ENCODE data around the gene IFNA10.
"Not testable (repeated sequence)": the region's sequence is repeated elsewhere in the genome, so short reads cannot be mapped to it uniquely, and the experiment has no call there.

Gene IFNA10

DNA sequence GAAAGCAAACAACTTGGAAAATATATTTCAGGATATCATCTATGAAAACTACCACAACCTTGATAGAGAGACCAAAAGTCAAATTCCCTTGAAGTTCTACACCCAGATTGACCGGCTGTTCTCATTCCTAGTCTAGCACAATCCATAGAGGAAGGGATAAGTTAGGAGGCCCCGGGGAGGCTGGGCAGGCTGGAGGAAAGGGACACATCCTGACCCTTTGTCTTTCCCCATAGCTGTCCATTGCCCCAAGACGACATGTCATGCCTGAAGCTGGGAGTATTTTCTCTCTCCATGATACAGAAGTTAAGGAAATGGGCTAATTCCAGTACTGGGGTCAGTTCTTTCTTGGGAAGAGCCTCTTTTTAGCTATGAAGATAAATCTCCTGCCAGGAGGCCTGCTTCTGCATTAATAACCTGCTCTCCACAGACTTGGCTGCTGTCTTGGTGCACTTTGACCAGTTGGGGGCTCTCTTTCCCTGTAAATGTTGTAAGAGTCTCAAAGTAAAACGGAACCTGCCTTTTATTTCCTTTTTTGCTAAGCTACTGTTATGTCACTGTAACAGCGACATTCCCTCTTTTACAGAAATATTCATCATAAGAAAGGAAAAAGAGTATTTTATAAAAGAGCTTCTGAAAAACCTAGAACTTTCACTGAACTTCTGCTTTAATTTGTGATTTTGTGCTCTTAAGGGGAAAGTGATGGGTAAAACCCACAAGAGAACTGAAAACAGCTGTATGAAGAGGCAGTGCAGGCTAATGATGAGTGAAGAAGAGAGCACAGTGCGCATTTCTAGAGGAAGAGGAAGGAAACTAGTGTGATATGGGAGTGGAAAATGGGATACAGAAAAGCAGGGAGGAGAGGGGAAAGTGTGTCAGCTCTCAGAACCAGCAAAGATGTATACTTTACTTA, 11.8 kb downstream of the IFNA10 start:
- in situ Hi-C loops (cut with HindIII; ENCODE audit: low sequenced_read_pairs) = not testable (repeated sequence)

DNA sequence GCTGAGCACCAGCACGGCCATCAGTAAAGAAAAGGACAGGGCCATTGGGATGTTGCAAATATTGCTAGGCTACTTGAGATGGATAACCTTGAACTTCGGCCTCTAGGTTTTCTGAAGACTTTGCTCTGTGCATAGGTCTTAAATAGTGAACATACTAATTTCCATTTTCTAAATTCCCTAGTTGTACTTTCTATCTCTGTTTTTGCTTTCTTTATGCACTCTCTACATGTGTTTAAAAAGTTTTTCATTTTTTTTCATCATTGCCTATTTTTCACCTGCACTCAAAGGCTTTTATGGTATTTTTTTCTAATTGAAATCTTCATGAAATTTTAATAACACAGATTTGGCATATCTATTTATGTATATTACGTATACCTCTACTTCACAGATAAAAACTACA, 19.5 kb downstream of the IFNA10 start, which contains the start of gene IFNA4:
IFNA4 (minus strand) TSS at position 101 of the 400 bp plus-strand sequence; CDS start at position 45, 56 bp downstream.
- in situ Hi-C loops (cut with HindIII; ENCODE audit: low sequenced_read_pairs) = not testable (repeated sequence)

DNA sequence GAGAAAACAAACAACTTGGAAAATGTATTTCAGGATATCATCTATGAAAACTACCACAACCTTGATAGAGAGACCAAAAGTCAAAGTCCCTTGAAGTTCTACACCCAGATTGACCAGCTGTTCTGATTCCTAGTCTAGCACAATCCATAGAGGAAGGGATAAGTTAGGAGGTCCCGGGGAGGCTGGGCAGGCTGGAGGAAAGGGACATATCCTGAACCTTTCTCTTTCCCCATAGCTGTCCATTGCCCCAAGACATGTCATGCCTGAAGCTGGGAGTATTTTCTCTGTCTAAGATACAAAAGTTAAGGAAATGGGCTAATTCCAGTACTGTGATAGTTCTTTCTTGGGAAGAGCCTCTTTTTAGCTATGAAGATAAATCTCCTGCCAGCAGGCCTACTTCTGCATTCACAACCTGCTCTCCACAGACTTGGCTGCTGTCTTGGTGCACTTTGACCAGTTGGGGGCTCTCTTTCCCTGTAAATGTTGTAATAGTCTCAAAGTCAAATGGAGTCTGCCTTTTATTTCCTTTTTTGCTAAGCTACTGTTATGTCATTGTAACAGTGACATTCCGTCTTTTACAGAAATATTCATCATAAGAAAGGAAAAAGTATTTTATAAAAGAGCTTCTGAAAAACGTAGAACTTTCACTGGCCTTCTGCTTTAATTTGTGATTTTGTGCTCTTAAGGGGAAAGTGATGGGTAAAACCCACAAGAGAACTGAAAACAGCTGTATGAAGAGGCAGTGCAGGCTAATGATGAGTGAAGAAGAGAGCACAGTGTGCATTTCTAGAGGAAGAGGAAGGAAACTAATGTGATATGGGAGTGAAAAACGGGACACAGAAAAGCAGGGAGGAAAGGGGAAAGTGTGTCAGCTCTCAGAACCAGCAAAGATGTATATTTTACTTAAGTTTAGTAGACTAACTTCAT, 23.9 kb downstream of the IFNA10 start:
- in situ Hi-C loops (cut with HindIII; ENCODE audit: low sequenced_read_pairs) = not testable (repeated sequence)

DNA sequence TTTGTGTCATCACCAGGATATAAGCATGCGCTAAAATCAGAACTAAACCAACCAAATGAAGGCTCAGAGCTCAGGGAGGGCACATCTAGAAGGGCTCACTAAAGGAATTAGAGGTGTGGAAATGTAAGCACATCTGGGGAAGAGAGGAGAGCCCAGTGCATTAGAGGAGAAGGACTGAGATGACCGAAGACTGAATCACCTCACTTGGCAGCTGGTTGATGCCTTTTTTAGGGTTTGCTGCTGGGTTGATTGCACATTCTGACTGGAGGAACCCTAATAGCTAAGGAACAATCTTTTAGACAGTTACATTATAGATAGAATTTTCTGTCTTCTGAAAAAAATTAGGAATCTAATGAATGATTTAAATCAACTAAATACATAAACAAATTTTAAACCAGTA, 32.3 kb downstream of the IFNA10 start:
- in situ Hi-C loops (cut with HindIII; ENCODE audit: low sequenced_read_pairs) = no loop called here

DNA sequence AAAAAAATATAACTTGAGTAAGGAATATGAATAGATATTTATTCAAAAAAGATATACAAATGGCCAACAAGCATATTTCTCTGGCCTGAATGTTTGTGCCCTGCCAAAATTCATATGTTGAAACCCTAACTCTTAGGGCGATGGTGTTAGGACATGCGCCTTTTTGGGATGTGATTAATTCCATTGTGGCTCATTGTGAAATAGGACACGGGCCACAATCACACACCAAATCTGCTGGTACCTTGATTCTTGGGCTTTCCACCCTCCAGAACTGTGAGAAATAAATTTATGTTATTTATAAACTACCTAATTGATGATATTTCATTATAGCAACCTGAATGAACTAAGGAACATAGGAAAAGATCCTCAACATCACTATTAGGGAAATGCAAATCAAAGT, 34.8 kb downstream of the IFNA10 start:
- in situ Hi-C loops (cut with HindIII; ENCODE audit: low sequenced_read_pairs) = no loop called here

DNA sequence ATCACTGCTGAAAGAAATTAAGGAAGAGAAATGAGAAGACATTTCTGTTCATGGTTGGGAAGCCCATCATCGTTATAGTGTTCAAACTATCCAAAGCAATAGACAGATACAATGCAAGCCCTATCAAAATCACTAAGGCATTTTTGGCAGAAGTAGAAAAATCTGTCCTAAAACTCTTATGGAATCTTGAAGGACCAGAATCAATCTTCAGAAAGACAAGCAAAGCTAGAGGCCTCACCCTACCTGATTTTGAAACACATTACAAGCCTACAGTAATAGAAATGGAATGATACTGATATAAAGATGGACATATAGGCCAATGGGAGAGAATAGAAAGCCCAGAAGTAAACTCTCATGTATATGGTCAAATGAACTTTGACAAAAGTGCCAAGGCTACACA, 35.6 kb downstream of the IFNA10 start:
- in situ Hi-C loops (cut with HindIII; ENCODE audit: low sequenced_read_pairs) = no loop called here

DNA sequence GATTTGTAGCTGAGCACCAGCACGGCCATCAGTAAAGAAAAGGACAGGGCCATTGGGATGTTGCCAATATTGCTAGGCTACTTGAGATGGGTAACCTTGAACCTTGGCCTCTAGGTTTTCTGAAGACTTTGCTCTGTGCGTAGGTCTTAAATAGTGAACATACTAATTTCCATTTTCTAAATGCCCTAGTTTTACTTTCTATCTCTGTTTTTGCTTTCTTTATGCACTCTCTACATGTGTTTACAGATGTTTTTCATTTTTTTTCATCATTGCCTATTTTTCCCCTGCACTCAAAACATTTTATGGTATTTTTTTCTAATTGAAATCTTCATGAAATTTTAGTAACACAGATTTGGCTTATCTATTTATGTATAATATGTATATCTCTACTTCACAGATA, 40.4 kb downstream of the IFNA10 start, which contains the start of gene IFNA21:
IFNA21 (minus strand) TSS at position 101 of the 400 bp plus-strand sequence; CDS start at position 53, 48 bp downstream.
- in situ Hi-C loops (cut with HindIII; ENCODE audit: low sequenced_read_pairs) = not testable (repeated sequence)

DNA sequence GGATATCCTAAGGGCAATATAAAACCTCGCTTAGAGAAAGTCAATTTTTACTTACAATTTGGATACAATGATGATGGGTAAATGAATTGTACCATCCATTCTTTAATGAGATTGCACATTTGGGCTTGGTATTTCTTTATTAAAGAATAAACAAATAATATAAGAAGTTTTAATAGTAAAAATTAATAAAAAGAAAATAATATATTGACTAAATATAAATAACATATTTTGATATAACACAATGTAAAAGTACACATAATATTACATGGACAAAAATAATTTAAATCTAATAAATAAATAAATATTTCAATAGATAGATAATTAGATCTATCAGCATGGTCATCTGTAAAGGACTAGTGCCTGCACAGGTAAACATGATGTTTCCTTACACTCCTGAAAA, 41.4 kb downstream of the IFNA10 start:
- in situ Hi-C loops (cut with HindIII; ENCODE audit: low sequenced_read_pairs) = no loop called here

DNA sequence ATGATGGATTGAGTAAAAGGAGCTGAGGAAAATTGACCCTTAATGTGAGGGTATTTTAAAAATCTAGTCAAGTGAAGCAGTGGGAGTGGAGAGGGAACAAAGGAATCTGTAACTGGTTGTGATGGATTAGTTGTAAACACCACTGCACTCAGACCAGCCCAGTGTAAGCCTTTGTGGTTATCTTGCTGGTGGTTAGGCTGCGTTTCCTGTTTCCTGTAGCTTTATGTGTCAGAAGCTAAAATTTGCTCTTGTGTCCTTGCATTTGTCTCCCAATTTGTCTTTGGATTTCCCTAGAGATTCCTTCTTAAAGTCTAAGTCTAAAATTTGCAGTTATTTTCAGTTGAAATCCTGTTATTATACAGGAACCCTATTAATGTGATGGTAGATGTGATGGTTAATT, 46.8 kb downstream of the IFNA10 start:
- in situ Hi-C loops (cut with HindIII; ENCODE audit: low sequenced_read_pairs) = no loop called here
